CD4-positive, CD25-positive, alpha-beta regulatory T cell (primary cell): ENCODE data around the gene LGALS3. TPM values are rescaled to one million over a fixed set of nuclear protein-coding genes. Genes with fewer than 3 reads are reported as not detected.
A peak's percentile ranks its signal among the peaks of the same experiment; 100 is the strongest.

Experiments
- ATAC-seq, 2 donors: fragments of 150-1000 bp; cut with Tn5 transposase; one replicate each; pipeline ENCODE4 v1.10.0; 2021; ENCODE audit warnings: low read depth in 2 of 2, moderate number of reproducible peaks in 2 of 2, moderate library complexity in 1 of 2
- DNase-seq, 3 donors: peaks; one replicate each; pipeline versions ENCODE4 v3.0.0 to v3.0.0-alpha.2; 2012 to 2022; ENCODE audit warnings: mixed read lengths in 1 of 3
- H3K27ac ChIP-seq: one replicate; pipeline ENCODE4 v1.7.0; 2013; ENCODE audit warnings: mild to moderate bottlenecking, low read length; ENCODE audit not compliant: insufficient read depth, poor library complexity, severe bottlenecking
- H3K27me3 ChIP-seq: one replicate; pipeline ENCODE4 v1.7.0; 2013; ENCODE audit warnings: low read length; ENCODE audit not compliant: control insufficient read depth, insufficient read depth
- H3K36me3 ChIP-seq: one replicate; pipeline ENCODE4 v1.7.0; 2013; ENCODE audit warnings: mild to moderate bottlenecking, low read length, moderate library complexity; ENCODE audit not compliant: control insufficient read depth, insufficient read depth
- H3K4me1 ChIP-seq: 2 replicates; pipeline ENCODE4 v1.7.0; 2013; ENCODE audit warnings: mild to moderate bottlenecking, low read length; ENCODE audit not compliant: insufficient read depth, control insufficient read depth, poor library complexity, severe bottlenecking
- H3K4me3 ChIP-seq: one replicate; pipeline ENCODE4 v1.7.0; 2013; ENCODE audit warnings: low read depth, mild to moderate bottlenecking, low read length, moderate library complexity
- H3K9me3 ChIP-seq, 2 experiments: 1 replicate in 1 of 2; 2 replicates in 1 of 2; pipeline ENCODE4 v1.7.0; 2013; ENCODE audit warnings: low read length in 2 of 2, mild to moderate bottlenecking in 1 of 2, moderate library complexity in 1 of 2; ENCODE audit not compliant: control insufficient read depth in 2 of 2
- H3K27ac Mint-ChIP-seq, 3 donors: one replicate each; pipeline ENCODE4 v1.8.0; 2020 to 2022; ENCODE audit warnings: mild to moderate bottlenecking in 3 of 3, mixed read lengths in 3 of 3, moderate library complexity in 2 of 3
- H3K27me3 Mint-ChIP-seq: one replicate; pipeline ENCODE4 v1.8.0; 2022; ENCODE audit warnings: mild to moderate bottlenecking, mixed read lengths
- H3K36me3 Mint-ChIP-seq: one replicate; pipeline ENCODE4 v1.8.0; 2020; ENCODE audit warnings: mixed read lengths
- H3K4me1 Mint-ChIP-seq, 4 donors: one replicate each; pipeline ENCODE4 v1.8.0; 2020 to 2022; ENCODE audit warnings: mixed read lengths in 4 of 4, mild to moderate bottlenecking in 1 of 4
- H3K4me3 Mint-ChIP-seq, 4 donors: one replicate each; pipeline ENCODE4 v1.8.0; 2020 to 2022; ENCODE audit warnings: mild to moderate bottlenecking in 4 of 4, mixed read lengths in 4 of 4, moderate library complexity in 3 of 4
- H3K9me3 Mint-ChIP-seq, 7 donors: one replicate each; pipeline ENCODE4 v1.8.0; 2020 to 2022; ENCODE audit warnings: mixed read lengths in 7 of 7, mild to moderate bottlenecking in 3 of 7, moderate library complexity in 2 of 7
- polyA plus RNA-seq, 4 donors: library from polyadenylated mRNA; unstranded; fragments of 300-500 nt; fragmentation: Illumina TruSeq; gene quantifications; one replicate each; pipeline ENCODE4 v1.2.3, GENCODE V29; 2021
- total RNA-seq: library from RNA; stranded (reverse); gene quantifications from one replicate; pipeline ENCODE4 v1.2.3, GENCODE V29; 2022

Gene LGALS3
- total and polyA plus RNA-seq, 5 donors from 2014 or later, result 58.6 to 313 (median 182) TPM

- Mint-ChIP-seq H3K27ac (peak overlapping the region in 1 of 3 donors; percentile 37), H3K4me1 (peaks cover 4 to 28% (median 14%) of the 10 kb centered on the region in 4 donors), H3K27me3 (no peaks in the 10 kb centered on the region), H3K4me3 (no peak overlapping the region), H3K36me3 (no peaks in the 10 kb centered on the region), H3K9me3 (peaks cover 0 to 2% (median 0%) of the 10 kb centered on the region in 7 donors)
- Histone ChIP-seq H3K27ac (no peak overlapping the region), H3K36me3 (no peaks in the 10 kb centered on the region), H3K9me3 (no peaks in the 10 kb centered on the region), H3K4me3 (no peak overlapping the region), H3K27me3 (no peaks in the 10 kb centered on the region), H3K4me1 (peaks cover 11% of the 10 kb centered on the region)
- ATAC-seq (no peak), DNase-seq (no peak)
Measured at GRCh38 chr14:55122440-55122986, 6.5 kb upstream of the LGALS3 start.

DNA sequence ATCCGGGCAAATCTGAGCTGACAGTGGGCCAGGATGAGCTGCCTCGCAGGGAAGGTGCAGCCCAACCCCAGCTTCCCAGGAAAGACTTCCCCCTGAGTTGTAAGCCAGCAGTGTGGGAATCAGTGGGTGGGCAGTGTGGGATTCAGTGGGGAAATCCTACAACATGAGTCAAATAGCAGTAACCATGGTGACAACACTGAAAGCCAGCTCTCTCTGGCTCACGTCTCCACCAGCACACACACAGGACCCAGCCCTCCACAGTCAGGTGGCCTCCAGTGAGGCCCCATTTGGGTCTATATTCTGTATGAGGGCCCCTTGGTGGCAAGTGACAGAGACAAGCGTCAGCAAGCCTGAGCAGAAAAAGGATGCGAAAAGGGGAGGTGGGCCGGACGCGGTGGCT lies 6.0 kb upstream of the LGALS3 start:
- Histone ChIP-seq H3K4me1 (peaks cover 11% of the 10 kb centered on the region), H3K27ac (no peak overlapping the region), H3K9me3 (no peaks in the 10 kb centered on the region), H3K4me3 (no peak overlapping the region), H3K27me3 (no peaks in the 10 kb centered on the region), H3K36me3 (no peaks in the 10 kb centered on the region)
- Mint-ChIP-seq H3K4me3 (no peak overlapping the region), H3K36me3 (no peaks in the 10 kb centered on the region), H3K27ac (peak overlapping the region in 2 of 3 donors; percentile 37 to 67), H3K4me1 (peaks cover 4 to 25% (median 13%) of the 10 kb centered on the region in 4 donors), H3K9me3 (peaks cover 0 to 2% (median 0%) of the 10 kb centered on the region in 7 donors), H3K27me3 (no peaks in the 10 kb centered on the region)
- DNase-seq, result no peak
- no peak for ATAC-seq

GRCh38 chr14:55123852-55124639 lies 5.0 kb upstream of the LGALS3 start:
- Histone ChIP-seq H3K36me3 (no peaks in the 10 kb centered on the region), H3K9me3 (no peaks in the 10 kb centered on the region), H3K27me3 (no peaks in the 10 kb centered on the region), H3K27ac (no peak overlapping the region), H3K4me3 (no peak overlapping the region), H3K4me1 (peaks cover 16% of the 10 kb centered on the region)
- H3K4me3 Mint-ChIP-seq, result no peak overlapping the region
- H3K27ac Mint-ChIP-seq, result peak overlapping the region in 2 of 3 donors; percentile 11 to 42
- H3K36me3 Mint-ChIP-seq, result no peaks in the 10 kb centered on the region
- ATAC-seq (no peak), DNase-seq (no peak)
- no peaks in the 10 kb centered on the region for H3K27me3 Mint-ChIP-seq
- H3K9me3 Mint-ChIP-seq, result peaks cover 0 to 2% (median 0%) of the 10 kb centered on the region in 7 donors
- H3K4me1 Mint-ChIP-seq, result peaks cover 4 to 28% (median 17%) of the 10 kb centered on the region in 4 donors

- Histone ChIP-seq H3K27me3 (no peaks in the 10 kb centered on the region), H3K4me1 (peaks cover 24% of the 10 kb centered on the region), H3K36me3 (no peaks in the 10 kb centered on the region), H3K9me3 (no peaks in the 10 kb centered on the region), H3K4me3 (no peak overlapping the region), H3K27ac (no peak overlapping the region)
- H3K4me3 Mint-ChIP-seq, result peak overlapping the region in 2 of 4 donors; percentile 59 to 65
- H3K9me3 Mint-ChIP-seq, result peaks cover 0 to 2% (median 0%) of the 10 kb centered on the region in 7 donors
- H3K36me3 Mint-ChIP-seq, result no peaks in the 10 kb centered on the region
- ATAC-seq (no peak), DNase-seq (no peak)
- no peaks in the 10 kb centered on the region for H3K27me3 Mint-ChIP-seq
- peaks cover 4 to 30% (median 17%) of the 10 kb centered on the region in 4 donors for H3K4me1 Mint-ChIP-seq
- peak overlapping the region in 1 of 3 donors; percentile 26 for H3K27ac Mint-ChIP-seq
Measured at GRCh38 chr14:55124774-55125386, 4.2 kb upstream of the LGALS3 start.

DNA sequence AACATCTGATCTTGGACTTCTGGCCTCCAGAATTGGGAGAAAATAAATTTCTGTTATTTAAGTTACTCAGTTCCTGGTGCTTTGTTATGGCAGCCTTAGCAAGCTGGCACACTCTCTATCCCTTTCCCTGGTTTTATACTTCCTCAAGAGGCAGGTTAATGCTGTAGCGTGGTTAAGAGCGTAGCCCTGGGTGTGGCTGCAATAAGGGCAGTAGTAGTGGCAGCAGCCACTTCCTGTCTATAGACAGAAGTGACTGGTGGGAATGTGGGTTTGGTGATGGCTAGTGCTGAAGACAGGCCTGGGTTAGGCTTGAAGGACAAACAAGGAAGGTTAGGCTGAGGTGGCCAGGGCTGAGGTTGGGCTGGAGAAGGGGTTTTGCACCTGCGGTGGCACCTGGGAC lies 3.6 kb upstream of the LGALS3 start:
- Mint-ChIP-seq H3K4me3 (peak overlapping the region in 1 of 4 donors; percentile 65), H3K4me1 (peaks cover 4 to 35% (median 19%) of the 10 kb centered on the region in 4 donors), H3K27me3 (no peaks in the 10 kb centered on the region), H3K36me3 (no peaks in the 10 kb centered on the region), H3K9me3 (no peaks in the 10 kb centered on the region), H3K27ac (peak overlapping the region in 1 of 3 donors; percentile 2)
- no peak overlapping the region for H3K27ac ChIP-seq
- no peaks in the 10 kb centered on the region for H3K9me3 ChIP-seq
- H3K36me3 ChIP-seq, result no peaks in the 10 kb centered on the region
- H3K4me1 ChIP-seq, result peaks cover 29% of the 10 kb centered on the region
- no peak overlapping the region for H3K4me3 ChIP-seq
- DNase-seq, result peak in 1 of 3 donors; percentile 81
- ATAC-seq, result no peak
- H3K27me3 ChIP-seq, result no peaks in the 10 kb centered on the region

DNA sequence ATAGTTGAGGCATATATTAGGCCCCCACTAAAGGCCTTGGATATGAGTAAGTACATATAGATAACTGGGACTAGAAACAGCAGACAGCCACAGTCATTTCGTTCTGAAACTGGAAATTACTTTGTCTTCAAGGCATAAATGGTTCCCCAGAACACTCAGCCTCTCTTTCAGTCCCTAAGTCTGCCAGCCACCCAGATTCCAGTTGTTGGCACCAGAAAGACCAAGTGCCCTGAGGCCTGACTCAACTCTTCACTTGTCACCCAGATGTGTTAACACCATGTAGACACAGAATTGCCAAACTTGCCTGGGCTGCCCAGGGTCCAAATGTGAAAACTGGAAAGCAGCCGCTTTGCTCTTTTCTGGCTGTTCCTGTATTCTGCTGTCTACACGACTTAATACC lies 3.0 kb upstream of the LGALS3 start:
- no peak overlapping the region for H3K27ac ChIP-seq
- no peaks in the 10 kb centered on the region for H3K27me3 ChIP-seq
- Mint-ChIP-seq H3K27me3 (no peaks in the 10 kb centered on the region), H3K27ac (no peak overlapping the region), H3K4me3 (peak overlapping the region in 2 of 4 donors; percentile 8 to 65), H3K9me3 (no peaks in the 10 kb centered on the region), H3K36me3 (no peaks in the 10 kb centered on the region), H3K4me1 (peaks cover 4 to 41% (median 22%) of the 10 kb centered on the region in 4 donors)
- H3K4me3 ChIP-seq, result no peak overlapping the region
- no peaks in the 10 kb centered on the region for H3K36me3 ChIP-seq
- DNase-seq, result no peak
- no peaks in the 10 kb centered on the region for H3K9me3 ChIP-seq
- no peak for ATAC-seq
- H3K4me1 ChIP-seq, result peaks cover 34% of the 10 kb centered on the region

GRCh38 chr14:55126932-55127459 lies 2.1 kb upstream of the LGALS3 start:
- no peak for DNase-seq
- Mint-ChIP-seq H3K4me1 (peaks cover 11 to 51% (median 31%) of the 10 kb centered on the region in 4 donors), H3K27me3 (no peaks in the 10 kb centered on the region), H3K27ac (peak overlapping the region in 1 of 3 donors; percentile 67), H3K36me3 (no peaks in the 10 kb centered on the region), H3K4me3 (peak overlapping the region in 2 of 4 donors; percentile 29 to 88), H3K9me3 (no peaks in the 10 kb centered on the region)
- no peak for ATAC-seq
- H3K9me3 ChIP-seq, result no peaks in the 10 kb centered on the region
- H3K36me3 ChIP-seq, result no peaks in the 10 kb centered on the region
- no peaks in the 10 kb centered on the region for H3K27me3 ChIP-seq
- no peak overlapping the region for H3K4me3 ChIP-seq
- H3K27ac ChIP-seq, result no peak overlapping the region
- H3K4me1 ChIP-seq, result peaks cover 44% of the 10 kb centered on the region
